ENCODE data around the gene MBOAT2.

GRCh38 chr2:9021563-9022211 lies 18.2 kb upstream of the MBOAT2 start:
- no peak for TF ChIP-seq CTCF (IDR thresholded peaks at IDR 0.05)
- TF ChIP-seq POLR2A (IDR thresholded peaks at IDR 0.05): no peak

Measured in body of pancreas (tissue), 4 donors.